Stimulated activated CD8-positive, alpha-beta memory T cell treated with anti-CD3 and anti-CD28 coated beads, Interleukin-4, amount 100 ng/mL, for 1 hour (primary cell): ENCODE measurements around the gene PPP1R7.

ENCODE experiments used
- DNase-seq, 2 donors: peaks; one replicate each; pipeline ENCODE4 v3.0.0-alpha.2; 2020; ENCODE audit warnings: low read depth in 2 of 2, low spot score in 1 of 2

PPP1R7 gene

GRCh38 chr2:241226723-241227572, 76.7 kb downstream of the PPP1R7 start:
- DNase-seq: no peak

- DNase-seq: no peak
Observed at GRCh38 chr2:241227594-241227993, 77.3 kb downstream of the PPP1R7 start.

- no peak for DNase-seq
Observed at GRCh38 chr2:241228081-241228859, 78.0 kb downstream of the PPP1R7 start.

- no peak for DNase-seq
Observed at GRCh38 chr2:241228860-241229516, 78.7 kb downstream of the PPP1R7 start.

- DNase-seq: no peak
Observed at GRCh38 chr2:241229563-241230401, 79.5 kb downstream of the PPP1R7 start.

- no peak for DNase-seq
Observed at GRCh38 chr2:241230435-241230834, 80.2 kb downstream of the PPP1R7 start.

- no peak for DNase-seq
Observed at GRCh38 chr2:241232736-241233575, 82.7 kb downstream of the PPP1R7 start.
